Cardiac fibroblast (primary cell): ENCODE measurements around the gene ARNT2.

ENCODE experiments used
- DNase-seq, 2 donors: peaks; one replicate each; pipeline versions ENCODE4 v3.0.0 to v3.0.0-alpha.2; 2010; ENCODE audit warnings: low read depth in 2 of 2
- H3K4me3 ChIP-seq, 2 donors: replicated peaks in 1 of 2; 1 replicate in 1 of 2; 2 replicates in 1 of 2; pipeline ENCODE4 v1.5.1; 2011; ENCODE audit warnings: low read depth in 2 of 2, low read length in 2 of 2, mild to moderate bottlenecking in 2 of 2, moderate library complexity in 1 of 2
- TF ChIP-seq, protein P1 (sequence below): IDR thresholded peaks from one replicate; pipeline ENCODE4 v1.5.1; 2011; ENCODE audit warnings: low read depth, mild to moderate bottlenecking, low read length, inconsistent platforms

ARNT2 gene

GRCh38 chr15:80527961-80528360 lies 123.8 kb downstream of the ARNT2 start:
- DNase-seq, result no peak
- TF ChIP-seq, protein P1, sequence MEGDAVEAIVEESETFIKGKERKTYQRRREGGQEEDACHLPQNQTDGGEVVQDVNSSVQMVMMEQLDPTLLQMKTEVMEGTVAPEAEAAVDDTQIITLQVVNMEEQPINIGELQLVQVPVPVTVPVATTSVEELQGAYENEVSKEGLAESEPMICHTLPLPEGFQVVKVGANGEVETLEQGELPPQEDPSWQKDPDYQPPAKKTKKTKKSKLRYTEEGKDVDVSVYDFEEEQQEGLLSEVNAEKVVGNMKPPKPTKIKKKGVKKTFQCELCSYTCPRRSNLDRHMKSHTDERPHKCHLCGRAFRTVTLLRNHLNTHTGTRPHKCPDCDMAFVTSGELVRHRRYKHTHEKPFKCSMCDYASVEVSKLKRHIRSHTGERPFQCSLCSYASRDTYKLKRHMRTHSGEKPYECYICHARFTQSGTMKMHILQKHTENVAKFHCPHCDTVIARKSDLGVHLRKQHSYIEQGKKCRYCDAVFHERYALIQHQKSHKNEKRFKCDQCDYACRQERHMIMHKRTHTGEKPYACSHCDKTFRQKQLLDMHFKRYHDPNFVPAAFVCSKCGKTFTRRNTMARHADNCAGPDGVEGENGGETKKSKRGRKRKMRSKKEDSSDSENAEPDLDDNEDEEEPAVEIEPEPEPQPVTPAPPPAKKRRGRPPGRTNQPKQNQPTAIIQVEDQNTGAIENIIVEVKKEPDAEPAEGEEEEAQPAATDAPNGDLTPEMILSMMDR, result no peak
- H3K4me3 ChIP-seq, result no peak overlapping the region

DNA sequence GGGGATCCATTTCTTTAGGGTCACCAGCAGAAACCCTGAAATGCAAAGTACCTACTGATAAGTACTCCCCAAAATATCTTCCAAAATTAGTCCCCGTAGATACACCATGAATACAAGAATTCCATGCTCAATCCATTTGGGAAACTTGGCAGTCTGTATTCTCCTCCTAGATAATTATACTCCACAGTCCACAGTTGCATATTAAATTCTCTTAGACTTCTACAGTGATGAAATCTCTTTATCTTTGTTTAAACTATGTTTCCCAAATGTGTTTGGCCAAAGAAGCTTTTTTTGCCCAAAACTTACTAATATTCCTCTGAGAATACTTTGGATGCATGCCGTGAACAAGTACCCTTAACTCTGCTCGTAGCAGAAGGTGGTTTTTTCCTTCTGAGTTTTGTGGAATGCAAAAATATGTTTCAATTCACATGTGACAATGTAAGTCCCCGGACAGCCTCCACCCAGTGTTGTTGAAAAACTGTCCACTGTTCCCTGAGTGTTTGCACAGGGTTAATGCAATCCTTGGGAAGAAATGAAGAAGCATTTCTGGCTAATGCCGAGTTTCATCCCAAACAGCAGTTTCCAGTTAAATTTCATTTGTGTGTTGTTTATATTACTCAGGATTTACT lies 126.7 kb downstream of the ARNT2 start:
- DNase-seq, result peak; percentile 61 to 91
- H3K4me3 ChIP-seq, result no peak overlapping the region
- TF ChIP-seq, protein P1, result no peak

DNA sequence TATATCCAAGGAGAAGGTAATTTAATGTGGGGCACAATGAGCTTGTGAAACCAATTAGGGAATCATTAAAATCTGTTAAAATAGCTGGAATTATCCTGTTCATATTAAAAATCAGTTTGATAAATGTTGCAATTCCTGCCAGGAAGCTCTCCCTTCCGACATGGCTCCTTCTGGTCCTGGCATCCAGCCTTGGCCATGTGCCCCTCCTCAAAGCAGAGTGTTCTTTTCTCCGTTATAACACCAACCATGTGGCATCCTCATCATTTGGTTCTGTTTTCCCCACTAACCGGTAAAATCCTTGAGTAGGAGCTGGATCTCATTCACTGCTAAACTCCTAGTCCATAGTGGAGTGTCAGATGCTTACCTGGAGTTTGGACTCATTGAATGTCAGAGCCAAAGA lies 127.2 kb downstream of the ARNT2 start:
- TF ChIP-seq, protein P1, result no peak
- no peak overlapping the region for H3K4me3 ChIP-seq
- peak in 1 of 2 donors; percentile 75 for DNase-seq

GRCh38 chr15:80531796-80532195 lies 127.6 kb downstream of the ARNT2 start:
- DNase-seq, result peak in 1 of 2 donors; percentile 78
- H3K4me3 ChIP-seq, result no peak overlapping the region
- TF ChIP-seq, protein P1, result no peak

DNA sequence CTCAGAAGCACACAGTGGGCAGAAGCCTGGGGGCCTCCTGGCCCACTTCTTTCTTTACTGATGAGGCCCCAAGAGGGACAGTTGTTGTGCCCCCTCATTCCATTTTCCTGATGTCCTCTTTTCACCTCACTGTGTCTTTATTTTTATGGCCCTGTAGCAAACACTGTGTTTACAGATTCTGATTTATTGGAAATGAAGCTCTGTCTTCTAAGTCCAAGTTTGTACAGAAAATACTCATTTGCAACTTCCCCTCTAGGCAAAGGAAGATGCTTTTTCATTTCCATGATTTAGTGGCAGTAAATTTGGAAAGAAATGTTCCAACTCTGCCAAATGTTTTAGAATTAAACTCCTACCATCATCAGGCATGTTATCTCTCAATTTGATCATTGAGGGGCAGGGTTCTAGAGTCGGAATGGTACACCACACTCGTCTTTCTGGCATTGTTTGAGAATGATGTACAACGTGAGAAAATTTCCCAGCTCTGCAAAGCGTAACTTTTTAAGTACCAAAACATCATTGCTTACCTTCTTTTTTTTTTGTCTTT lies 129.7 kb downstream of the ARNT2 start:
- H3K4me3 ChIP-seq, result no peak overlapping the region
- DNase-seq, result no peak
- TF ChIP-seq, protein P1, result no peak

- no peak for DNase-seq
- TF ChIP-seq, protein P1, result no peak
- H3K4me3 ChIP-seq, result no peak overlapping the region
Measured at GRCh38 chr15:80536231-80536630, 132.0 kb downstream of the ARNT2 start.

- no peak for DNase-seq
- TF ChIP-seq, protein P1, result no peak
- H3K4me3 ChIP-seq, result no peak overlapping the region
Measured at GRCh38 chr15:80536716-80537115, 132.5 kb downstream of the ARNT2 start.
